Fibroblast of the conjunctiva (primary cell): ENCODE data around the gene ZNF784.

Source experiments
- DNase-seq: peaks from one replicate; pipeline ENCODE4 v3.0.0-alpha.2; 2010; ENCODE audit warnings: low read depth

Gene ZNF784

DNA sequence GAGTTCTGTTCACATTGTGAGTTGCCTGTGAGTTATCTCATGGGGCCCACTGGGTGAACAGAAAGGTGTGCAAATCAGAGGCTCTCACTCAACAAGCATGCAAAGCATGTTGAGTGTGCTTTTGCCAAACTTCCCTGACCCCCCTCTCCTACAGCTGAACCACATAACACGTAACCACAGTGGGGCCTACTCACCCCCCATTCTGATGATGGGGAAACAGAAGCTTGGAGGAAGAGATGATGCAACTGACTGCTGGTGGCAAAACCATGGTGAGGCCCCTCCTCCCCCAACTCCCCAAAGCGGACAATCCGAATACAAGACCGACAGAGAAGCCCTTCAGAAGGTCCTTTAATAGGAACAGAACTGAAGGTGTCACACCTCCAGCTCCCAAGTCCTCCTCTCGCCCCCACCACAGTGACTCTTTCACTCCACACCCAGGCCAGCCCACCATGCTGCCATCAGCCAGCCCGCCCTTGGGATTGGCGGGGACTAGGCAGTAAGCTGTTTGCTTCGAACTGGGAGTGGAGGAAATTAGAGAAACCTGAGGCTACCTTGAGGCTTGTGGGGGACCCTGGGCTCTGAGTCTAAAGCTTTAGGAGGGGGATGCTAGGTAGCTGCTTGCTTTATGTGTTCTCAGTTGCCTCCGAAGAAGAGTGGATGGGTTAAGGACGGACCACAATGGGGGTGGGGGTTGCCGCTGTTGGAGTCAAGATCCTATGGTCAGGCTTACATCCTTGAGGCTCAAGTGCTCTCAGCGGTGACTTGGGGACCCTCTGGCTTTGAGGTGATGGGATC, 3.8 kb downstream of the ZNF784 start:
- no peak for DNase-seq

GRCh38 chr19:55619286-55619685, 5.1 kb downstream of the ZNF784 start:
- DNase-seq = no peak

GRCh38 chr19:55618426-55618825, 5.9 kb downstream of the ZNF784 start:
- DNase-seq = no peak

DNA sequence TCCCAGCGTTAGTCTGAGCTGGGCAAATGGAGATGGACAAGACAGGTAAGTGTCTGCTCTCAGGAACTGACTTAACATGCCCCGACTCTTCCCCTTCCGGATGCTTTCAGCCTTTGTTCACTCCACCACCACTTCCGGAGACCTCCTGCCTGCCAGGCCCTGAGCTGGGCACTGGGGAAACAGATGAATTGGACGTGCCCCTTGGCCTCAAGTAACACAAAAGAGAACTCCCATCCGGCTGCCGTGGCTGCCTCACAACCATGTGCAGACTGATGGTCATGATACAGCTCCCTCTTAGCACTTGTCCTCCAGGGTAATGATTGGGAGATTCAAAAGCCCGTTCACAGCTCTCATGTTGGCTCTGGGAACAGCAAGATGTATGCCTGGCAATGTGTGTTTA, 6.9 kb downstream of the ZNF784 start:
- DNase-seq = no peak

GRCh38 chr19:55616395-55616875, 7.9 kb downstream of the ZNF784 start:
- DNase-seq = no peak

- no peak for DNase-seq
Measured at GRCh38 chr19:55615543-55616394, 8.6 kb downstream of the ZNF784 start.

DNA sequence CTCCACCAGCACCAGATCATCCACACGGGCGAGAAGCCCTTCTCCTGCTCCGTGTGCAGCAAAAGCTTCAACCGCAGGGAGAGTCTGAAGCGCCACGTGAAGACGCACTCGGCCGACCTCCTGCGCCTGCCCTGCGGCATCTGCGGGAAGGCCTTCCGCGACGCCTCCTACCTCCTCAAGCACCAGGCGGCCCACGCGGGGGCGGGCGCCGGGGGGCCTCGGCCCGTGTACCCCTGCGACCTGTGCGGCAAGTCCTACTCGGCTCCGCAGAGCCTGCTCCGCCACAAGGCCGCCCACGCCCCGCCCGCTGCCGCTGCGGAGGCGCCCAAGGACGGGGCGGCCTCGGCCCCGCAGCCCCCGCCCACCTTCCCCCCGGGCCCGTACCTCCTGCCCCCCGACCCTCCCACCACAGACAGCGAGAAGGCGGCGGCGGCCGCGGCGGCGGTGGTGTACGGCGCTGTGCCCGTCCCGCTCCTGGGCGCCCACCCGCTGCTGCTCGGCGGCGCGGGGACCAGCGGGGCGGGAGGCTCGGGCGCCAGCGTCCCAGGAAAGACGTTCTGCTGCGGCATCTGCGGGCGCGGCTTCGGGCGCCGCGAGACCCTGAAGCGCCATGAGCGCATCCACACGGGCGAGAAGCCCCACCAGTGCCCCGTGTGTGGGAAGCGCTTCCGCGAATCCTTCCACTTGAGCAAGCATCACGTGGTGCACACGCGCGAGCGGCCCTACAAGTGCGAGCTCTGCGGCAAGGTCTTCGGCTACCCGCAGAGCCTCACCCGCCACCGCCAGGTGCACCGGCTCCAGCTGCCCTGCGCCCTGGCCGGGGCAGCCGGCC, 9.4 kb downstream of the ZNF784 start:
- no peak for DNase-seq

DNA sequence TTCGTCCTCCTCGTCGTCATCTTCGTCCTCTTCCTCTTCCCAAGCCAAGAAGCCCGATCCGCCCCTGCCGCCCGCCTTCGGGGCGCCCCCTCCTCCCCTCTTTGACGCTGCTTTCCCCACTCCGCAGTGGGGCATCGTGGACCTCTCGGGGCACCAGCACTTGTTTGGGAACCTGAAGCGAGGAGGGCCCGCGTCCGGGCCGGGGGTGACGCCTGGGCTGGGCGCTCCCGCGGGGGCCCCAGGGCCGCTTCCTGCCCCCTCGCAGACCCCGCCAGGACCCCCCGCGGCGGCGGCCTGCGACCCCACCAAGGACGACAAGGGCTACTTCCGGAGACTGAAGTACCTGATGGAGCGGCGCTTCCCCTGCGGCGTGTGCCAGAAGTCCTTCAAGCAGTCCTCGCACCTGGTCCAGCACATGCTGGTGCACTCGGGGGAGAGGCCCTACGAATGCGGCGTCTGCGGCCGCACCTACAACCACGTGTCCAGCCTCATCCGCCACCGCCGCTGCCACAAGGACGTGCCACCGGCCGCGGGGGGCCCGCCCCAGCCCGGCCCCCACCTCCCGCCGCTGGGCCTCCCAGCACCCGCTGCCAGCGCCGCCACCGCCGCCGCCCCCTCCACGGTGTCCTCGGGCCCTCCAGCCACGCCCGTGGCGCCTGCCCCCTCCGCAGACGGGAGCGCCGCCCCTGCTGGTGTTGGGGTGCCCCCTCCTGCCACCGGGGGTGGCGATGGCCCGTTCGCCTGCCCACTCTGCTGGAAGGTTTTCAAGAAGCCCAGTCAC, 10.2 kb downstream of the ZNF784 start:
- no peak for DNase-seq

DNA sequence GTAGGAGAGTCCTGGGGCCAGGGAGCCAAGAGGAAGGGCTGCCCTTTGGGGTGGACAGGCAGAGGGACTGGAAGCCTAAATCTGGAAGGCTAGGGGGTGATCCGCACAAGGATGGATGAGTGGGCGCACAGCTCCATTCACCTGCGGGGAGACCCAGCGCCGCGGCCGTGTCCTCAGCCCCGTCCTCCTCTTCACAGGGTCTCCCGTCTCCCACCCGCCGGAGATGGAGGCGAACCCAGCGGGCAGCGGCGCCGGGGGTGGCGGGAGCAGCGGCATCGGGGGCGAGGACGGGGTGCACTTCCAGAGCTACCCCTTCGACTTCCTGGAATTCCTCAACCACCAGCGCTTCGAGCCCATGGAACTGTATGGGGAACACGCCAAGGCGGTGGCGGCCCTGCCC, 11.0 kb downstream of the ZNF784 start:
- DNase-seq = no peak

GRCh38 chr19:55611983-55612645, 12.3 kb downstream of the ZNF784 start:
- DNase-seq = no peak

DNA sequence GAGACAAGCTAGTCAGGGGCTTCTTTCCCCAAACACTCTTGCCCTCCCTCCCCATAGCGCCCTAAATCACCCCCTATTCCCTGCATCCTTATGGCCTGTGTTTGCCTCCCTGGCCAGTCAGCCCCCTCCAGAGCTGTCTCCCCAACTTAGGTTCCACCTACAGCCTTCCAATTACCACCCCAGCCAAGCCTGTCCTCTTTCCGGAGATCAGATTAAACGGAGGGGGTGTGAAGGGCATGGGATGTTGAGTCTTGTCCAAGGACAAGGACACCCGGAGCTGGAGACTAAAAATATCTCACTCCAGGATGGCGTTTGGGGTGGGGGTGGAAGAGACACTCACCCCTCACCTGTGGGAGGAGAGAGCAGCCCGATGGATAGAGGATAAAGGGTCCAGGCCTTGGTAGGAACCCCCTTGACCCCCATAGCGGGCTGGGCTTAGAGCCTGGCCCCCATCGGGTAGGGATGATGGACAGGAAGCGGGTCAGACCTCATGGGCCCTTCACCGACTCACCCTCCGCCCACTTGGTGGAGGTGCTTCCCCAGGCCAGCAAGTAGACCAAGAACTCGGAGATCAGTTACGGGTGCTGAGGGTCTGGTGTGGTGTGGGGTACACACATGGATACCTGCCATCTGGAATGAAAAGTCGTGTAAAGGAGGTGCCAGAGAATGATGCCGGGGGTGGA, 12.9 kb downstream of the ZNF784 start:
- DNase-seq = no peak

DNA sequence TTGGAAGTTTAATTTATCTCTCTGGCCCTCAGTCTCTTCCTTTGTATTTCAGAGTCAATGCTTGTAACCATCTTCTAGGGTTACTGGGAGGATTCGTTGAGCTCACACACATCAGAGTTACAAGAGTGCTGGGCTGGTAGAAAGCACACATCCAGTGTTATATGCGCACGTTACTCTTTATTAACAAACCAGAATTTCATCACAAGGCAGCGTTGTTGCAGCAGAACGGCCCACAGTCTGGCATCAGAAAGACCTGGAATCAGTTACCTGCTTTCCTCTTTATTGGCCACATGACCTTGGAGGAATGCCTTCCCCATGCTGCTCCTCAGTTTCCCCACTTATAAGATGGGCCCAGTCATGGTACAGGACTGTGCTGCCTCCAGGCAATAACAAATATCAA, 15.0 kb downstream of the ZNF784 start:
- no peak for DNase-seq

- DNase-seq = no peak
Measured at GRCh38 chr19:55606817-55607216, 17.5 kb downstream of the ZNF784 start.

GRCh38 chr19:55606471-55606787, 17.9 kb downstream of the ZNF784 start:
- no peak for DNase-seq

GRCh38 chr19:55605637-55606470, 18.5 kb downstream of the ZNF784 start, which contains the start of gene ZNF865:
TSS of gene ZNF865 (plus strand) at chr19:55605647. CDS start at chr19:55613619, 7,972 bp downstream.
- DNase-seq = peak; percentile 78

- peak; percentile 95 for DNase-seq
Measured at GRCh38 chr19:55605207-55605636, 19.1 kb downstream of the ZNF784 start.

GRCh38 chr19:55603581-55604292, 20.6 kb downstream of the ZNF784 start:
- no peak for DNase-seq

- DNase-seq = no peak
Measured at GRCh38 chr19:55603115-55603514, 21.3 kb downstream of the ZNF784 start.
